Measurements from ENCODE around the gene COIL. TPM values are rescaled to one million over a fixed set of nuclear protein-coding genes. Genes with fewer than 3 reads are reported as not detected.
A peak's percentile ranks its signal among the peaks of the same experiment; 100 is the strongest.

COIL gene
- total and polyA plus RNA-seq, 4 donors: 4.7 to 9.9 (median 6.5) TPM

GRCh38 chr17:57010487-57010886 lies 49.6 kb upstream of the COIL start:
- TF ChIP-seq HNF4G (IDR thresholded peaks at IDR 0.05) (no peak), FOXA1 (IDR thresholded peaks at IDR 0.05) (no peak), YY1 (IDR thresholded peaks at IDR 0.05) (no peak), JUND (IDR thresholded peaks at IDR 0.05) (no peak), SP1 (IDR thresholded peaks at IDR 0.05) (no peak), EGR1 (IDR thresholded peaks at IDR 0.05; ENCODE audit: low read depth in 2 of 2) (no peak), NR2F2 (IDR thresholded peaks at IDR 0.05) (no peak), RAD21 (IDR thresholded peaks at IDR 0.05) (no peak), TAF1 (conservative IDR thresholded peaks at IDR 0.05) (no peak)
- Histone ChIP-seq H3K9me3 (ENCODE audit: control insufficient read depth in 4 of 4, low read length in 3 of 4) (peaks cover 0 to 6% (median 0%) of the 10 kb centered on the region in 4 donors), H3K36me3 (ENCODE audit: control insufficient read depth in 4 of 4, insufficient read depth in 3 of 4, low read depth in 1 of 4, low read length in 3 of 4) (peaks cover 0 to 4% (median 0%) of the 10 kb centered on the region in 4 donors), H3K4me3 (ENCODE audit: low read depth in 1 of 3, low read length in 3 of 3) (no peak overlapping the region), H3K27ac (ENCODE audit: low read depth in 1 of 2, low read length in 2 of 2) (no peak overlapping the region), H3K4me1 (ENCODE audit: control insufficient read depth in 4 of 4, insufficient read depth in 4 of 4, low read length in 3 of 4) (peaks cover 0 to 3% (median 0%) of the 10 kb centered on the region in 4 donors), H3K27me3 (ENCODE audit: control insufficient read depth in 4 of 4, insufficient read depth in 4 of 4, low read length in 3 of 4) (no peaks in the 10 kb centered on the region), H3K9ac (ENCODE audit: low read depth in 1 of 2, low read length in 2 of 2) (no peak overlapping the region)
- 61% methylated on average over 3 of the region's 3 CpGs for WGBS
- no peak for DNase-seq (ENCODE audit: low spot score)

- no peak overlapping the region for H3K4me3 ChIP-seq (ENCODE audit: low read depth in 1 of 3, low read length in 3 of 3)
- WGBS: 33% methylated on average over 7 of the region's 7 CpGs
- H3K36me3 ChIP-seq (ENCODE audit: control insufficient read depth in 4 of 4, insufficient read depth in 3 of 4, low read depth in 1 of 4, low read length in 3 of 4): peaks cover 0 to 4% (median 0%) of the 10 kb centered on the region in 4 donors
- H3K27ac ChIP-seq (ENCODE audit: low read depth in 1 of 2, low read length in 2 of 2): no peak overlapping the region
- TF ChIP-seq EGR1 (IDR thresholded peaks at IDR 0.05; ENCODE audit: low read depth in 2 of 2) (no peak), TAF1 (conservative IDR thresholded peaks at IDR 0.05) (no peak), ZBTB33 (IDR thresholded peaks at IDR 0.05) (no peak), RAD21 (IDR thresholded peaks at IDR 0.05) (peak; percentile 74 to 85), YY1 (IDR thresholded peaks at IDR 0.05) (no peak), JUND (IDR thresholded peaks at IDR 0.05) (no peak), CTCF (IDR thresholded peaks at IDR 0.05; ENCODE audit: low read depth, low read length, missing input control) (peak; percentile 71), HNF4A (conservative IDR thresholded peaks at IDR 0.05) (no peak), ATF3 (IDR thresholded peaks at IDR 0.05) (no peak), FOXA2 (IDR thresholded peaks at IDR 0.05) (no peak)
- H3K4me1 ChIP-seq (ENCODE audit: control insufficient read depth in 4 of 4, insufficient read depth in 4 of 4, low read length in 3 of 4): peaks cover 0 to 3% (median 0%) of the 10 kb centered on the region in 4 donors
- H3K9me3 ChIP-seq (ENCODE audit: control insufficient read depth in 4 of 4, low read length in 3 of 4): peaks cover 0 to 6% (median 0%) of the 10 kb centered on the region in 4 donors
- H3K9ac ChIP-seq (ENCODE audit: low read depth in 1 of 2, low read length in 2 of 2): no peak overlapping the region
- DNase-seq (ENCODE audit: low spot score): peak; percentile 45
- no peaks in the 10 kb centered on the region for H3K27me3 ChIP-seq (ENCODE audit: control insufficient read depth in 4 of 4, insufficient read depth in 4 of 4, low read length in 3 of 4)
Measured at GRCh38 chr17:57009737-57010445, 49.0 kb upstream of the COIL start.

GRCh38 chr17:57008958-57009357 lies 48.1 kb upstream of the COIL start:
- peaks cover 0 to 6% (median 0%) of the 10 kb centered on the region in 4 donors for H3K9me3 ChIP-seq (ENCODE audit: control insufficient read depth in 4 of 4, low read length in 3 of 4)
- H3K9ac ChIP-seq (ENCODE audit: low read depth in 1 of 2, low read length in 2 of 2): no peak overlapping the region
- TF ChIP-seq NR2F2 (IDR thresholded peaks at IDR 0.05) (no peak), HNF4G (IDR thresholded peaks at IDR 0.05) (no peak), TAF1 (conservative IDR thresholded peaks at IDR 0.05) (no peak), FOXA1 (IDR thresholded peaks at IDR 0.05) (no peak), YY1 (IDR thresholded peaks at IDR 0.05) (no peak)
- no peak overlapping the region for H3K4me3 ChIP-seq (ENCODE audit: low read depth in 1 of 3, low read length in 3 of 3)
- no peak for DNase-seq (ENCODE audit: low spot score)
- no peak overlapping the region for H3K27ac ChIP-seq (ENCODE audit: low read depth in 1 of 2, low read length in 2 of 2)
- peaks cover 0 to 4% (median 0%) of the 10 kb centered on the region in 4 donors for H3K36me3 ChIP-seq (ENCODE audit: control insufficient read depth in 4 of 4, insufficient read depth in 3 of 4, low read depth in 1 of 4, low read length in 3 of 4)
- no peaks in the 10 kb centered on the region for H3K27me3 ChIP-seq (ENCODE audit: control insufficient read depth in 4 of 4, insufficient read depth in 4 of 4, low read length in 3 of 4)
- H3K4me1 ChIP-seq (ENCODE audit: control insufficient read depth in 4 of 4, insufficient read depth in 4 of 4, low read length in 3 of 4): peaks cover 0 to 3% (median 0%) of the 10 kb centered on the region in 4 donors
- WGBS: 87% methylated on average over 2 of the region's 2 CpGs
